ENCODE measurements around the gene BORCS5.

DNA sequence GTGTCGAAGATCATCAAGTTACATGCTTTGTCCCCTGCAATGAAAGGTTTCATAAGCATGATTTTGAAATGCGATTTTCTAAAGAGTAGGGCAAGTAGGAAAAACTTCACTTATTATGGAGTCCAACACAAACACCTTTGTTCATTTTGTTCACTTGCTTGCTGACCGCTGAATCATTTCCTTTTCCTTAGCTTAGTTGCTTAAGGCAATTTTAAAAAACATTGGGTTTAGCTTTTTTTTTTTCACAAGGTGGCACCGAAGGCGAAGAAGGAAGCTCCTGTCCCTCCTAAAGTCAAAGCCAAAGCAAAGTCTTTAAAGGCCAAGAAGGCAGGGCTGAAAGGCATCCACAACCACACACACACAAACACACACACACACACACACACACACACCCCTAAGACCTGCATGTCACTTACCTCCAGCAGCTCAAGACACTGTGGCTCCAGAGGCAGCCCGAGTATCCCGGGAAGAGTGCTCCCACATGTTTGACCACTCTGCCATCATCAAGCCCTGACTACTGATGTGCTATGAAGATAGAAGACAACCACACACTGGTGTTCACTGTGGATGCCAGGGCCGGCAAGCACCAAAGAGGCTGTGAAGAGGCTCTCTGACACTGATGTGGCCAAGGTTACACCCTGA, 18.2 kb upstream of the BORCS5 start:
- no peak for TF ChIP-seq EZH2 (IDR thresholded peaks at IDR 0.05)
- TF ChIP-seq POLR2AphosphoS5 (IDR thresholded peaks at IDR 0.05; ENCODE audit: borderline replicate concordance, low read depth, low read length), result no peak
- TF ChIP-seq FOXP2 (optimal IDR thresholded peaks at IDR 0.05; ENCODE audit: control extremely low read depth, extremely low read length, insufficient read depth), result no peak

Measured in SK-N-MC (cell line).